DND-41 (cell line): ENCODE measurements around the gene GSN.

Source experiments
- ATAC-seq: fragments of 200-7000 bp; cut with Tn5 transposase; 3 replicates; pipeline ENCODE4 v1.9.1; 2021; ENCODE audit warnings: low read depth; ENCODE audit not compliant: insufficient read depth
- DNase-seq: peaks from one replicate; pipeline ENCODE4 v3.0.0-alpha.2; 2020
- H2AFZ ChIP-seq: 2 replicates; pipeline ENCODE4 v1.6.0; 2012; ENCODE audit warnings: low read depth, low read length
- H3K27ac ChIP-seq: 2 replicates; pipeline ENCODE4 v1.5.1; 2012; ENCODE audit warnings: low read length, inconsistent platforms
- H3K27me3 ChIP-seq: fragments of 200-600 bp; sonication (generic); 2 replicates; pipeline ENCODE4 v1.6.0; 2012; ENCODE audit warnings: low read length, mild to moderate bottlenecking, inconsistent platforms; ENCODE audit not compliant: insufficient read depth, poor library complexity
- H3K36me3 ChIP-seq: 2 replicates; pipeline ENCODE4 v1.5.1; 2012; ENCODE audit warnings: low read length, inconsistent platforms; ENCODE audit not compliant: insufficient read depth
- H3K4me1 ChIP-seq: 2 replicates; pipeline ENCODE4 v1.5.1; 2012; ENCODE audit warnings: mild to moderate bottlenecking, low read length; ENCODE audit not compliant: insufficient read depth
- H3K4me2 ChIP-seq: 2 replicates; pipeline ENCODE4 v1.6.0; 2012; ENCODE audit warnings: mild to moderate bottlenecking, moderate library complexity, low read length, inconsistent platforms; ENCODE audit not compliant: insufficient read depth
- H3K4me3 ChIP-seq, 2 experiments: fragments of 200-600 bp in 1 of 2; shearing (Covaris generic) in 1 of 2; 2 replicates each; pipeline ENCODE4 v1.5.1; 2012 to 2016; ENCODE audit warnings: inconsistent platforms in 2 of 2, low read length in 2 of 2, mild to moderate bottlenecking in 2 of 2, low read depth in 1 of 2, moderate library complexity in 1 of 2
- H3K79me2 ChIP-seq: 2 replicates; pipeline ENCODE4 v1.6.0; 2012; ENCODE audit warnings: low read length, inconsistent platforms; ENCODE audit not compliant: insufficient read depth
- H3K9ac ChIP-seq: 2 replicates; pipeline ENCODE4 v1.6.0; 2012; ENCODE audit warnings: low read depth, mild to moderate bottlenecking, inconsistent platforms, low read length, moderate library complexity
- H3K9me3 ChIP-seq: 2 replicates; pipeline ENCODE4 v1.5.1; 2012; ENCODE audit warnings: low read length, moderate library complexity, mild to moderate bottlenecking, inconsistent platforms; ENCODE audit not compliant: insufficient read depth, severe bottlenecking
- H4K20me1 ChIP-seq: 2 replicates; pipeline ENCODE4 v1.6.0; 2012; ENCODE audit warnings: low read length; ENCODE audit not compliant: insufficient read depth
- CTCF ChIP-seq: IDR thresholded peaks from 2 replicates; pipeline ENCODE4 v1.5.1; 2012; ENCODE audit warnings: borderline replicate concordance, low read length, moderate library complexity, mild to moderate bottlenecking; ENCODE audit not compliant: poor library complexity, severe bottlenecking; ENCODE audit errors: extremely low read depth
- EZH2 ChIP-seq: IDR thresholded peaks from 3 replicates; pipeline ENCODE4 v1.6.1; 2012; ENCODE audit warnings: borderline replicate concordance, low read depth, mild to moderate bottlenecking, moderate library complexity, low read length, inconsistent platforms; ENCODE audit not compliant: severe bottlenecking

Gene GSN

GRCh38 chr9:121336665-121337064 lies 68.7 kb downstream of the GSN start:
- TF ChIP-seq CTCF: no peak
- TF ChIP-seq EZH2: no peak
- Histone ChIP-seq H3K27me3 (peaks cover 3% of the 10 kb centered on the region), H3K9me3 (no peaks in the 10 kb centered on the region), H3K4me2 (no peak overlapping the region), H3K4me1 (no peaks in the 10 kb centered on the region), H3K4me3 (no peak overlapping the region), H4K20me1 (no peaks in the 10 kb centered on the region), H3K27ac (no peak overlapping the region), H2AFZ (no peak overlapping the region), H3K9ac (no peak overlapping the region), H3K79me2 (no peaks in the 10 kb centered on the region), H3K36me3 (no peaks in the 10 kb centered on the region)
- DNase-seq (no peak), ATAC-seq (no peak)

GRCh38 chr9:121339437-121339836 lies 71.5 kb downstream of the GSN start:
- H3K9me3 ChIP-seq: no peaks in the 10 kb centered on the region
- H4K20me1 ChIP-seq: no peaks in the 10 kb centered on the region
- H3K4me3 ChIP-seq: no peak overlapping the region
- no peak overlapping the region for H3K27ac ChIP-seq
- H3K9ac ChIP-seq: no peak overlapping the region
- H3K79me2 ChIP-seq: no peaks in the 10 kb centered on the region
- no peaks in the 10 kb centered on the region for H3K4me1 ChIP-seq
- no peak for TF ChIP-seq CTCF
- TF ChIP-seq EZH2: no peak
- no peak overlapping the region for H2AFZ ChIP-seq
- DNase-seq: no peak
- H3K4me2 ChIP-seq: no peak overlapping the region
- H3K27me3 ChIP-seq: peaks cover 10% of the 10 kb centered on the region
- no peak for ATAC-seq
- H3K36me3 ChIP-seq: no peaks in the 10 kb centered on the region

GRCh38 chr9:121340676-121341392 lies 72.9 kb downstream of the GSN start:
- DNase-seq: no peak
- H2AFZ ChIP-seq: no peak overlapping the region
- H3K9ac ChIP-seq: no peak overlapping the region
- no peak overlapping the region for H3K4me2 ChIP-seq
- H3K27me3 ChIP-seq: peaks cover 19% of the 10 kb centered on the region
- no peaks in the 10 kb centered on the region for H3K9me3 ChIP-seq
- no peak for ATAC-seq
- H4K20me1 ChIP-seq: no peaks in the 10 kb centered on the region
- TF ChIP-seq CTCF: no peak
- no peak for TF ChIP-seq EZH2
- no peaks in the 10 kb centered on the region for H3K79me2 ChIP-seq
- H3K4me3 ChIP-seq: no peak overlapping the region
- no peaks in the 10 kb centered on the region for H3K36me3 ChIP-seq
- H3K4me1 ChIP-seq: no peaks in the 10 kb centered on the region
- H3K27ac ChIP-seq: no peak overlapping the region

GRCh38 chr9:121344184-121344583 lies 76.2 kb downstream of the GSN start:
- no peak overlapping the region for H3K27ac ChIP-seq
- no peaks in the 10 kb centered on the region for H4K20me1 ChIP-seq
- H3K27me3 ChIP-seq: peaks cover 27% of the 10 kb centered on the region
- DNase-seq (no peak), ATAC-seq (no peak)
- H3K9ac ChIP-seq: no peak overlapping the region
- H3K4me3 ChIP-seq: no peak overlapping the region
- no peaks in the 10 kb centered on the region for H3K4me1 ChIP-seq
- H3K36me3 ChIP-seq: no peaks in the 10 kb centered on the region
- no peaks in the 10 kb centered on the region for H3K9me3 ChIP-seq
- no peaks in the 10 kb centered on the region for H3K79me2 ChIP-seq
- H3K4me2 ChIP-seq: no peak overlapping the region
- no peak overlapping the region for H2AFZ ChIP-seq
- TF ChIP-seq CTCF: no peak
- no peak for TF ChIP-seq EZH2
